Measurements from ENCODE around the gene LRP11.

The LRP11 gene

GRCh38 chr6:149781715-149782114 lies 82.4 kb downstream of the LRP11 start:
- no peak for DNase-seq (ENCODE audit: low read depth)

- no peak for DNase-seq (ENCODE audit: low read depth)
Observed at GRCh38 chr6:149779644-149779963, 84.6 kb downstream of the LRP11 start.

- no peak for DNase-seq (ENCODE audit: low read depth)
Observed at GRCh38 chr6:149777624-149778023, 86.5 kb downstream of the LRP11 start.

- DNase-seq (ENCODE audit: low read depth): no peak
Observed at GRCh38 chr6:149771925-149772324, 92.2 kb downstream of the LRP11 start.

GRCh38 chr6:149771185-149771584 lies 93.0 kb downstream of the LRP11 start:
- DNase-seq (ENCODE audit: low read depth): no peak

DNA sequence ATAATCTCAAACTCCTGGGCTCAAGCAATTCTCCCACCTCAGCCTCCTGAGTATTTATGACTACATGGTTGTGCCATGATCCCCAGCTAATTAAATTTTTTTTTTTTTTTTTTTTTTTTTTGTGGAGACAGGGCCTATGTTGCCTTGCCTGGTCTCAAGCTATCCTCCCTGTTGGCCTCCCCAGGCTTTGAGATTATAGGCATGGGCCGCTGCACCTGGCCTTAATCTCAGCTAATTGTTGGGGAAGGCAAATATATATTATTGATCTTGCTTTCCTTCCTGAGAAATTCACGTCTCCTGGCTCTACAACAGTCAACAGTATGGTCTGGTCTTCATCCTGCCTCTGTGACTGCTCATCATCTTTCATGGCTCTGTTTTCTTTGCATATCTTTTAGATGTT lies 94.5 kb downstream of the LRP11 start:
- DNase-seq (ENCODE audit: low read depth): no peak

Measured in stimulated activated CD8-positive, alpha-beta memory T cell treated with anti-CD3 and anti-CD28 coated beads, Interleukin-15, amount 100 ng/mL, for 1 hour (primary cell).